HCT116 (cell line): Measurements from ENCODE around the gene PCTP. TPM values are rescaled to one million over a fixed set of nuclear protein-coding genes. Genes with fewer than 3 reads are reported as not detected.

Source experiments
- ATAC-seq: fragments of 200-7000 bp; cut with Tn5 transposase; 2 replicates; pipeline ENCODE4 v1.9.1; 2020; ENCODE audit warnings: mild to moderate bottlenecking, moderate library complexity
- BruUV-seq: library from RNA; stranded (reverse); fragments of 400-500 nt; replicated peaks from 2 replicates; lab custom pipeline; 2021; lab: Mats Ljungman, UMichigan
- CTCF ChIA-PET: fragments of 300-600 bp; sonication (Branson Sonifier 250); formaldehyde crosslinking; loops from one replicate; lab custom pipeline; 2021; ENCODE audit warnings: antibody characterized with exemption; lab: Charles Lee
- POLR2A ChIA-PET: fragments of 300-600, 350-600 bp; sonication (Branson Sonifier 250); formaldehyde crosslinking; loops from one replicate; lab custom pipeline; 2021; ENCODE audit warnings: antibody characterized with exemption; lab: Charles Lee
- RAD21 ChIA-PET, 2 experiments: fragments of 300-600 bp; sonication (Branson Sonifier 250); formaldehyde crosslinking; loops; one replicate each; lab custom pipeline; 2023; ENCODE audit warnings: low total read pairs in 2 of 2; ENCODE audit not compliant: uncharacterized antibody in 2 of 2, unreplicated experiment in 2 of 2, low non-redundant PET in 1 of 2; lab: Charles Lee
- DNase-seq: peaks from one replicate; pipeline ENCODE4 v3.0.0-alpha.2; 2010; ENCODE audit warnings: low read depth, low spot score
- H2AFZ ChIP-seq: fragments of 200-600 bp; shearing (Covaris generic), sonication (generic); 2 replicates; pipeline ENCODE4 v1.6.1; 2017; ENCODE audit warnings: low read depth, mixed run types, mixed read lengths, antibody characterized with exemption, low read length; ENCODE audit not compliant: poor library complexity, severe bottlenecking
- H3K27ac ChIP-seq: 2 replicates; pipeline ENCODE4 v1.5.1; 2012; ENCODE audit warnings: low read depth, low read length
- H3K27me3 ChIP-seq: fragments of 200-600 bp; sonication (generic); 2 replicates; pipeline ENCODE4 v1.6.1; 2016; ENCODE audit warnings: mixed run types, low read length, mixed read lengths; ENCODE audit not compliant: insufficient read depth
- H3K36me3 ChIP-seq, 2 experiments: fragments of 200-500 bp in 1 of 2; fragments of 200-600 bp in 1 of 2; sonication (Bioruptor generic) in 1 of 2; sonication (generic) in 1 of 2; 2 replicates each; pipeline versions ENCODE4 v1.5.1 to v1.6.1; 2014 to 2016; ENCODE audit warnings: low read length in 2 of 2, inconsistent platforms in 1 of 2, mixed read lengths in 1 of 2, mixed run types in 1 of 2; ENCODE audit not compliant: insufficient read depth in 2 of 2, control insufficient read depth in 1 of 2
- H3K4me1 ChIP-seq, 2 experiments: fragments of 200-600 bp in 1 of 2; sonication (generic) in 1 of 2; 2 replicates each; pipeline versions ENCODE4 v1.5.1 to v1.6.1; 2012 to 2017; ENCODE audit warnings: low read length in 2 of 2, inconsistent platforms in 1 of 2, mild to moderate bottlenecking in 1 of 2, mixed read lengths in 1 of 2, mixed run types in 1 of 2, moderate library complexity in 1 of 2; ENCODE audit not compliant: insufficient read depth in 2 of 2, control insufficient read depth in 1 of 2
- H3K4me2 ChIP-seq: fragments of 200-600 bp; sonication (generic); 2 replicates; pipeline ENCODE4 v1.6.1; 2017; ENCODE audit warnings: mixed run types, low read length, mixed read lengths
- H3K4me3 ChIP-seq, 2 experiments: fragments of 200-600 bp in 1 of 2; sonication (generic) in 1 of 2; replicated peaks in 1 of 2; 2 replicates each; pipeline ENCODE4 v1.5.1; 2011 to 2016; ENCODE audit warnings: low read length in 2 of 2, control low read depth in 1 of 2, low read depth in 1 of 2, mild to moderate bottlenecking in 1 of 2, mixed read lengths in 1 of 2, mixed run types in 1 of 2
- H3K79me2 ChIP-seq: fragments of 200-600 bp; sonication (generic); 2 replicates; pipeline ENCODE4 v1.6.1; 2017; ENCODE audit warnings: mild to moderate bottlenecking, mixed run types, low read length, moderate library complexity, mixed read lengths; ENCODE audit not compliant: insufficient read depth
- H3K9ac ChIP-seq: fragments of 200-600 bp; sonication (generic); 2 replicates; pipeline ENCODE4 v1.6.1; 2016; ENCODE audit warnings: low read length, mixed read lengths
- H3K9me2 ChIP-seq: fragments of 200-600 bp; sonication (generic), shearing (Covaris generic); 2 replicates; pipeline ENCODE4 v1.6.1; 2017; ENCODE audit warnings: mixed run types, mild to moderate bottlenecking, moderate library complexity; ENCODE audit not compliant: insufficient read depth
- H3K9me3 ChIP-seq, 2 experiments: fragments of 200-500 bp in 1 of 2; fragments of 200-600 bp in 1 of 2; sonication (Bioruptor generic) in 1 of 2; sonication (generic) in 1 of 2; 2 replicates each; pipeline ENCODE4 v1.6.1; 2014 to 2017; ENCODE audit warnings: low read length in 2 of 2, mixed read lengths in 2 of 2, inconsistent platforms in 1 of 2, low read depth in 1 of 2, mild to moderate bottlenecking in 1 of 2, mixed run types in 1 of 2, moderate library complexity in 1 of 2; ENCODE audit not compliant: control insufficient read depth in 1 of 2, insufficient read depth in 1 of 2
- H4K20me1 ChIP-seq: fragments of 200-600 bp; sonication (generic), shearing (Covaris generic); 2 replicates; pipeline ENCODE4 v1.6.1; 2017; ENCODE audit warnings: mixed run types, mild to moderate bottlenecking, moderate library complexity; ENCODE audit not compliant: insufficient read depth
- EGR1 ChIP-seq: IDR thresholded peaks from 2 replicates; pipeline ENCODE4 v1.6.1; 2012; ENCODE audit warnings: low read depth
- ELF1 ChIP-seq: IDR thresholded peaks from 2 replicates; pipeline ENCODE4 v1.6.1; 2012; ENCODE audit warnings: low read depth, borderline replicate concordance
- POLR2AphosphoS5 ChIP-seq: IDR thresholded peaks from 2 replicates; pipeline ENCODE4 v1.6.1; 2011; ENCODE audit warnings: mild to moderate bottlenecking, low read depth, low read length, moderate library complexity
- RAD21 ChIP-seq: IDR thresholded peaks from 2 replicates; pipeline ENCODE4 v1.6.1; 2012; ENCODE audit warnings: low read depth, mild to moderate bottlenecking
- SIN3A ChIP-seq: IDR thresholded peaks from 2 replicates; pipeline ENCODE4 v1.6.1; 2012; ENCODE audit warnings: low read depth
- SP1 ChIP-seq: IDR thresholded peaks from 2 replicates; pipeline ENCODE4 v1.6.1; 2012; ENCODE audit warnings: low read depth
- SRF ChIP-seq: IDR thresholded peaks from 2 replicates; pipeline ENCODE4 v1.6.1; 2012; ENCODE audit warnings: low read depth
- intact Hi-C: fragments of 100-400 bp; cut with micrococcal nuclease; formaldehyde crosslinking; loops from 2 replicates; pipeline ENCODE4 v1.10.0; 2022
- total RNA-seq: library from RNA; stranded (reverse); gene quantifications from one replicate; pipeline ENCODE4 v1.2.1, GENCODE V29; 2021; ENCODE audit not compliant: unreplicated experiment
- TF ChIP-seq, protein P1 (sequence below), 3 experiments: fragments of 200-600 bp in 1 of 3; sonication (generic) in 1 of 3; IDR thresholded peaks in 2 of 3; conservative IDR thresholded peaks in 1 of 3; 2 replicates each; pipeline ENCODE4 v1.5.1; 2012 to 2017; ENCODE audit warnings: low read depth in 2 of 3, low read length in 2 of 3, antibody characterized with exemption in 1 of 3, borderline replicate concordance in 1 of 3, control low read depth in 1 of 3, mild to moderate bottlenecking in 1 of 3, mixed read lengths in 1 of 3, mixed run types in 1 of 3, moderate library complexity in 1 of 3; ENCODE audit not compliant: insufficient read depth in 1 of 3
- TF ChIP-seq, protein P2 (sequence below): IDR thresholded peaks from 2 replicates; pipeline ENCODE4 v1.6.1; 2012

Gene PCTP
- total RNA-seq, 1 experiment from 2014 or later: 16.3 TPM

DNA sequence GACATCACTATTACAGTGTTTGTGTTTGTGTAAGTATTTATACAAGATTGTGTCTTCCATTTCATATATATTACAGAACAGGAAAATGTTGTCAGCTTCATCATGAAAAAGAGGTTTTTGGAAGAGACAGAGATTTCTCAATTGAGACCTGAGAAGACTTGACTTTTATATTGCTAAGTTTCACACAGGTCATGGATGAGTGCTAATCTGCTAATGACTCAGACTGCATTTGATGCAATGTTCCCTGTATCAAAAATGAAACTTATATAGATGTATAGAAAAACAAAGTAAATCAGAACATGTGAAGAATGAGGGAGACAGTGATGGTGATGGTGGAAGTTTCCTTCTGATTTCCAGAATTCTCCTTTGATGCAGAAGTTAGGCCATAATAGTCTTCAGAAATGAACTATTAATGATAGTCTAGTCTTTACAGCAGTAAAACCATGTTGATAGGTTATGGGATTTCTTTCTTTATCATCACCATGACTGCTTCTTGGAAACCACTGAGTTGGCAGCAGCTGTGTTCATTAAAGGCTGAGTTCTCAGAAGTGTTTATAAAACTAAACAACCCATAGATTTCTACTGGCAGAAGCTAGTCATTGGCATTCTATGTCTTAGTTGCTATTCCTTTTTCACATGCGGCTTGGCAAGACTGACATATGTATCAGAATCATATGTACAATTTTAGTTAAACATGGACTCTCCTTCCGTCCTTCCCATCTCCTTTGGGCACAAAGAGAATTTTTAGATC is 56.1 kb downstream of the PCTP start:
- H3K4me3 ChIP-seq: no peak overlapping the region
- no peak overlapping the region for H3K4me2 ChIP-seq
- no peak overlapping the region for H3K9ac ChIP-seq
- BruUV-seq: no TSS peak
- peaks cover 13% of the 10 kb centered on the region; the same call in 1 of the 2 replicates for H3K27me3 ChIP-seq
- no peaks in the 10 kb centered on the region for H3K79me2 ChIP-seq
- H2AFZ ChIP-seq: no peak overlapping the region
- H3K9me2 ChIP-seq: no peaks in the 10 kb centered on the region
- H4K20me1 ChIP-seq: no peaks in the 10 kb centered on the region
- no peaks in the 10 kb centered on the region for H3K36me3 ChIP-seq
- no peaks in the 10 kb centered on the region for H3K9me3 ChIP-seq
- ChIA-PET CTCF (no interaction called here), RAD21 (no interaction called here), POLR2A (no interaction called here)
- intact Hi-C loops: no loop called here
- TF ChIP-seq RAD21 (no peak), SRF (no peak), SP1 (no peak), POLR2AphosphoS5 (no peak), ELF1 (no peak), SIN3A (no peak), EGR1 (no peak)
- TF ChIP-seq, protein P1, sequence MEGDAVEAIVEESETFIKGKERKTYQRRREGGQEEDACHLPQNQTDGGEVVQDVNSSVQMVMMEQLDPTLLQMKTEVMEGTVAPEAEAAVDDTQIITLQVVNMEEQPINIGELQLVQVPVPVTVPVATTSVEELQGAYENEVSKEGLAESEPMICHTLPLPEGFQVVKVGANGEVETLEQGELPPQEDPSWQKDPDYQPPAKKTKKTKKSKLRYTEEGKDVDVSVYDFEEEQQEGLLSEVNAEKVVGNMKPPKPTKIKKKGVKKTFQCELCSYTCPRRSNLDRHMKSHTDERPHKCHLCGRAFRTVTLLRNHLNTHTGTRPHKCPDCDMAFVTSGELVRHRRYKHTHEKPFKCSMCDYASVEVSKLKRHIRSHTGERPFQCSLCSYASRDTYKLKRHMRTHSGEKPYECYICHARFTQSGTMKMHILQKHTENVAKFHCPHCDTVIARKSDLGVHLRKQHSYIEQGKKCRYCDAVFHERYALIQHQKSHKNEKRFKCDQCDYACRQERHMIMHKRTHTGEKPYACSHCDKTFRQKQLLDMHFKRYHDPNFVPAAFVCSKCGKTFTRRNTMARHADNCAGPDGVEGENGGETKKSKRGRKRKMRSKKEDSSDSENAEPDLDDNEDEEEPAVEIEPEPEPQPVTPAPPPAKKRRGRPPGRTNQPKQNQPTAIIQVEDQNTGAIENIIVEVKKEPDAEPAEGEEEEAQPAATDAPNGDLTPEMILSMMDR (IDR thresholded peaks at IDR 0.05 in 2 of 3, conservative IDR thresholded peaks at IDR 0.05 in 1 of 3; ENCODE audit: borderline replicate concordance in 1 of 3, insufficient read depth in 1 of 3, low read depth in 2 of 3, low read length in 2 of 3): no peak
- TF ChIP-seq, protein P2, sequence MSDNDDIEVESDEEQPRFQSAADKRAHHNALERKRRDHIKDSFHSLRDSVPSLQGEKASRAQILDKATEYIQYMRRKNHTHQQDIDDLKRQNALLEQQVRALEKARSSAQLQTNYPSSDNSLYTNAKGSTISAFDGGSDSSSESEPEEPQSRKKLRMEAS: no peak
- H3K4me1 ChIP-seq: no peaks in the 10 kb centered on the region
- no peak overlapping the region for H3K27ac ChIP-seq
- no peak for DNase-seq
- ATAC-seq: no peak
